HepG2 (cell line): ENCODE data around the gene MMRN1. TPM values are rescaled to one million over a fixed set of nuclear protein-coding genes. Genes with fewer than 3 reads are reported as not detected.
"Not testable (repeated sequence)": the region's sequence is repeated elsewhere in the genome, so short reads cannot be mapped to it uniquely, and the experiment has no call there.

ENCODE experiments used
- ATAC-seq: fragments of 200-7000 bp; cut with Tn5 transposase; 3 replicates; pipeline ENCODE4 v1.9.1; 2020; ENCODE audit warnings: mild to moderate bottlenecking, moderate library complexity
- BruUV-seq: library from RNA; stranded (reverse); fragments of 400-500 nt; replicated peaks from 2 replicates; lab custom pipeline; 2021; lab: Mats Ljungman, UMichigan
- CTCF ChIA-PET: fragments of 300-600 bp; formaldehyde crosslinking; extraction: SDS; loops from one replicate; lab custom pipeline; 2021; ENCODE audit warnings: low total read pairs, inconsistent platforms, low intra/inter-chr PET ratio; lab: Yijun Ruan, JAX
- POLR2A ChIA-PET: fragments of 350-600 bp; sonication (Branson Sonifier 250); formaldehyde crosslinking; loops from one replicate; lab custom pipeline; 2020; ENCODE audit warnings: antibody characterized with exemption, inconsistent platforms; lab: Yijun Ruan, JAX
- DNase-seq: peaks from one replicate; pipeline ENCODE4 v3.0.0-alpha.2; 2015; ENCODE audit warnings: low spot score
- FAIRE-seq: peaks from 3 replicates; lab custom pipeline; 2011; peaks lifted over from hg19 to GRCh38; lab: Jason Lieb, UNC
- H2AFZ ChIP-seq: one replicate; pipeline ENCODE4 v1.6.1; 2011; ENCODE audit warnings: low read length, inconsistent platforms
- H3K27ac ChIP-seq: fragments of 300-600 bp; 3 replicates; pipeline ENCODE4 v1.8.0; 2011; ENCODE audit warnings: mixed run types, mild to moderate bottlenecking, mixed read lengths, low read length, inconsistent platforms; ENCODE audit not compliant: insufficient read depth; ENCODE audit errors: extremely low read length
- H3K27me3 ChIP-seq, 2 experiments: fragments of 200-600 bp in 1 of 2; 2 replicates in 1 of 2; 3 replicates in 1 of 2; pipeline versions ENCODE4 v1.6.0 to v1.8.0; 2011; ENCODE audit warnings: low read length in 2 of 2, mild to moderate bottlenecking in 2 of 2, moderate library complexity in 2 of 2, inconsistent platforms in 1 of 2; ENCODE audit not compliant: insufficient read depth in 2 of 2, control insufficient read depth in 1 of 2
- H3K36me3 ChIP-seq, 2 experiments: fragments of 200-600 bp in 1 of 2; replicated peaks in 1 of 2; 2 replicates in 1 of 2; 3 replicates in 1 of 2; pipeline versions ENCODE4 v1.5.1 to v1.8.0; 2011; ENCODE audit warnings: low read length in 2 of 2, inconsistent platforms in 1 of 2; ENCODE audit not compliant: insufficient read depth in 2 of 2, control insufficient read depth in 1 of 2
- H3K4me1 ChIP-seq: 2 replicates; pipeline ENCODE4 v1.5.1; 2012; ENCODE audit warnings: low read length, inconsistent platforms; ENCODE audit not compliant: insufficient read depth
- H3K4me2 ChIP-seq: 2 replicates; pipeline ENCODE4 v1.6.0; 2011; ENCODE audit warnings: low read depth, low read length, inconsistent platforms
- H3K4me3 ChIP-seq, 3 experiments: fragments of 200-600 bp in 1 of 3; sonication (generic), shearing (Covaris generic) in 1 of 3; replicated peaks in 1 of 3; 2 replicates each; pipeline ENCODE4 v1.5.1; 2011 to 2016; ENCODE audit warnings: low read length in 3 of 3, inconsistent platforms in 2 of 3, low read depth in 2 of 3, mild to moderate bottlenecking in 2 of 3, control low read depth in 1 of 3, mixed read lengths in 1 of 3; ENCODE audit not compliant: insufficient read depth in 1 of 3
- H3K79me2 ChIP-seq: one replicate; pipeline ENCODE4 v1.6.1; 2011; ENCODE audit warnings: low read length, inconsistent platforms; ENCODE audit not compliant: insufficient read depth
- H3K9ac ChIP-seq: 2 replicates; pipeline ENCODE4 v1.6.0; 2011; ENCODE audit warnings: mild to moderate bottlenecking, low read depth, low read length, inconsistent platforms; ENCODE audit not compliant: insufficient read depth
- H3K9me3 ChIP-seq: 2 replicates; pipeline ENCODE4 v1.5.1; 2012; ENCODE audit warnings: mild to moderate bottlenecking, low read length
- H4K20me1 ChIP-seq: 2 replicates; pipeline ENCODE4 v1.6.0; 2011; ENCODE audit warnings: inconsistent platforms, mild to moderate bottlenecking, low read length, moderate library complexity; ENCODE audit not compliant: insufficient read depth
- ATF7 ChIP-seq, 2 experiments: fragments of 450-650 bp in 1 of 2; sonication (generic) in 1 of 2; formaldehyde crosslinking in 1 of 2; IDR thresholded peaks; 2 replicates each; pipeline versions ENCODE4 v1.4.0 to v1.6.1; 2016 to 2020; ENCODE audit warnings: antibody characterized with exemption in 1 of 2, mild to moderate bottlenecking in 1 of 2, missing genetic modification reagents in 1 of 2
- CREB1 ChIP-seq, 2 experiments: fragments of 450-650 bp in 1 of 2; IDR thresholded peaks; 2 replicates each; pipeline ENCODE4 v1.6.1; 2016 to 2017; ENCODE audit warnings: control low read depth in 1 of 2, mild to moderate bottlenecking in 1 of 2, missing compliant biosample characterization in 1 of 2, missing genetic modification characterization in 1 of 2
- MIER2 ChIP-seq: IDR thresholded peaks from 2 replicates; pipeline ENCODE4 v1.6.1; 2016; ENCODE audit warnings: missing biosample characterization, missing genetic modification reagents
- RAD21 ChIP-seq: fragments of 450-650 bp; formaldehyde crosslinking; IDR thresholded peaks from 2 replicates; pipeline ENCODE4 v1.5.0; 2020; ENCODE audit warnings: mild to moderate bottlenecking
- SMC3 ChIP-seq: IDR thresholded peaks from 2 replicates; pipeline ENCODE4 v1.6.1; 2011; ENCODE audit warnings: low read length, improper control_type of control experiment
- STAG1 ChIP-seq: sonication (generic); formaldehyde crosslinking; IDR thresholded peaks from 2 replicates; pipeline ENCODE4 v1.4.0; 2020; ENCODE audit warnings: missing genetic modification reagents
- WGBS: methylation state at CpG from one replicate; pipeline ENCODE4 v1.1.6; 2017; ENCODE audit warnings: low lambda C conversion rate; 5-methylcytosine and 5-hydroxymethylcytosine counted together
- in situ Hi-C: cut with HindIII; loops from 2 replicates; pipeline ENCODE4 v1.10.0; 2017; ENCODE audit warnings: low pct_unique_long_range_greater_than_20kb; ENCODE audit not compliant: extremely low pct_ligation_motif_present
- intact Hi-C: fragments of 100-400 bp; cut with micrococcal nuclease; formaldehyde crosslinking; loops from one replicate; pipeline ENCODE4 v1.10.0; 2022; ENCODE audit not compliant: unreplicated experiment
- polyA plus RNA-seq, 8 experiments: library from polyadenylated mRNA; depleted of rRNA in 3 of 8; stranded (reverse) in 7 of 8; unstranded in 1 of 8; fragments of >200 nt; fragmentation: Illumina TruSeq in 4 of 8; extraction: Trizol in 4 of 8; gene quantifications; 2 replicates each; pipeline versions ENCODE4 v1.2.1 to v1.2.3, GENCODE V29; 2011 to 2016; ENCODE audit warnings: low read depth in 4 of 8, missing spikeins in 1 of 8, mixed read lengths in 1 of 8; ENCODE audit not compliant: insufficient read depth in 1 of 8
- total RNA-seq, 5 experiments: library from RNA; depleted of rRNA; stranded (reverse); fragments of >200 nt; fragmentation: Illumina TruSeq; extraction: Trizol; gene quantifications; 2 replicates each; pipeline ENCODE4 v1.2.3, GENCODE V29; 2016; ENCODE audit warnings: low read depth in 1 of 5
- TF ChIP-seq, protein P1 (sequence below): sonication (generic); formaldehyde crosslinking; IDR thresholded peaks from 2 replicates; pipeline ENCODE4 v1.5.0; 2020; ENCODE audit warnings: mild to moderate bottlenecking, missing genetic modification reagents, moderate library complexity

Gene MMRN1
- total and polyA plus RNA-seq, 2 of the 13 experiments (the other 11 are each of a cell fraction or from before 2014, with no cell fraction given), result not detected

GRCh38 chr4:89899854-89900253, 5.2 kb downstream of the MMRN1 start:
- in situ Hi-C loops, result loop anchor here (10.0 to 25.0 kb wide), 3 partner anchors 245 to 663 kb away; no protein-coding TSS in a partner anchor

GRCh38 chr4:89901808-89902431, 7.3 kb downstream of the MMRN1 start:
- H3K4me1 ChIP-seq, H3K27me3 ChIP-seq, H4K20me1 ChIP-seq, H3K4me2 ChIP-seq, POLR2A ChIA-PET, H2AFZ ChIP-seq, H3K9ac ChIP-seq, H3K27ac ChIP-seq, H3K9me3 ChIP-seq, H3K79me2 ChIP-seq, BruUV-seq, H3K36me3 ChIP-seq, H3K4me3 ChIP-seq: not testable (repeated sequence)
- CTCF ChIA-PET, result interaction anchor here (0.7 to 2.1 kb wide), 6 partner anchors 241 to 675 kb away, joined by 3 to 11 read pairs (median 4); no protein-coding TSS in a partner anchor
- FAIRE-seq, result peak; percentile 50
- peak; percentile 91 for ATAC-seq
- peak; percentile 87 for TF ChIP-seq STAG1 (CRISPR knock-in tag)
- TF ChIP-seq SMC3, result peak; percentile 79
- TF ChIP-seq RAD21 (CRISPR knock-in tag), result 0 out of 2 replicates have a peak, but pooled peaks have one; percentile 26
- TF ChIP-seq, protein P1, sequence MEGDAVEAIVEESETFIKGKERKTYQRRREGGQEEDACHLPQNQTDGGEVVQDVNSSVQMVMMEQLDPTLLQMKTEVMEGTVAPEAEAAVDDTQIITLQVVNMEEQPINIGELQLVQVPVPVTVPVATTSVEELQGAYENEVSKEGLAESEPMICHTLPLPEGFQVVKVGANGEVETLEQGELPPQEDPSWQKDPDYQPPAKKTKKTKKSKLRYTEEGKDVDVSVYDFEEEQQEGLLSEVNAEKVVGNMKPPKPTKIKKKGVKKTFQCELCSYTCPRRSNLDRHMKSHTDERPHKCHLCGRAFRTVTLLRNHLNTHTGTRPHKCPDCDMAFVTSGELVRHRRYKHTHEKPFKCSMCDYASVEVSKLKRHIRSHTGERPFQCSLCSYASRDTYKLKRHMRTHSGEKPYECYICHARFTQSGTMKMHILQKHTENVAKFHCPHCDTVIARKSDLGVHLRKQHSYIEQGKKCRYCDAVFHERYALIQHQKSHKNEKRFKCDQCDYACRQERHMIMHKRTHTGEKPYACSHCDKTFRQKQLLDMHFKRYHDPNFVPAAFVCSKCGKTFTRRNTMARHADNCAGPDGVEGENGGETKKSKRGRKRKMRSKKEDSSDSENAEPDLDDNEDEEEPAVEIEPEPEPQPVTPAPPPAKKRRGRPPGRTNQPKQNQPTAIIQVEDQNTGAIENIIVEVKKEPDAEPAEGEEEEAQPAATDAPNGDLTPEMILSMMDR (CRISPR knock-in tag), result peak; percentile 76
- 14% methylated on average over 7 of the region's 7 CpGs for WGBS
- DNase-seq, result peak; percentile 33
- intact Hi-C loops (loop anchor here (1.0 to 10.0 kb wide), 8 partner anchors 245 to 745 kb away; no protein-coding TSS in a partner anchor), in situ Hi-C loops (loop anchor here (10.0 to 25.0 kb wide), 3 partner anchors 247 to 665 kb away; no protein-coding TSS in a partner anchor)

More at GRCh38 chr4:89899854-89900253, 5.2 kb downstream of the MMRN1 start:
- no peaks in the 10 kb centered on the region for H3K36me3 ChIP-seq
- H3K27ac ChIP-seq, result no peak overlapping the region
- BruUV-seq, result no TSS peak
- no peak overlapping the region for H2AFZ ChIP-seq
- ATAC-seq (no peak), DNase-seq (no peak), FAIRE-seq (no peak)
- intact Hi-C loops, result loop anchor here (2.0 to 10.0 kb wide), 5 partner anchors 243 to 743 kb away; no protein-coding TSS in a partner anchor
- ChIA-PET CTCF (interaction anchor here (0.9 kb wide), 1 partner anchor 673 kb away, joined by 3 read pairs; no protein-coding TSS in a partner anchor), POLR2A (no interaction called here)
- no peaks in the 10 kb centered on the region for H3K79me2 ChIP-seq
- H3K4me1 ChIP-seq, result no peaks in the 10 kb centered on the region
- H3K4me3 ChIP-seq, result no peak overlapping the region
- no peaks in the 10 kb centered on the region for H4K20me1 ChIP-seq
- peak; percentile 94 for TF ChIP-seq ATF7 (IDR thresholded peaks at IDR 0.05)
- no peak for TF ChIP-seq ATF7 (CRISPR knock-in tag; IDR thresholded peaks at IDR 0.05)
- TF ChIP-seq MIER2 (CRISPR knock-in tag), result no peak
- 0 out of 2 replicates have a peak, but pooled peaks have one; percentile 55 for TF ChIP-seq CREB1 (IDR thresholded peaks at IDR 0.05)
- no peak for TF ChIP-seq CREB1 (CRISPR knock-in tag; IDR thresholded peaks at IDR 0.05)
- 0% methylated on average over 1 of the region's 1 CpG for WGBS
- H3K27me3 ChIP-seq, result no peaks in the 10 kb centered on the region
- no peaks in the 10 kb centered on the region for H3K9me3 ChIP-seq
- H3K4me2 ChIP-seq, result no peak overlapping the region
- no peak overlapping the region for H3K9ac ChIP-seq
